C4-2B (cell line): ENCODE data around the gene PATL1.

ENCODE experiments used
- ZFX ChIP-seq: fragments of 450-650 bp; IDR thresholded peaks from 2 replicates; pipeline ENCODE4 v1.6.1; 2017
- TF ChIP-seq, protein P1 (sequence below): fragments of 450-650 bp; conservative IDR thresholded peaks from 2 replicates; pipeline ENCODE4 v1.5.1; 2017; ENCODE audit warnings: mild to moderate bottlenecking

DNA sequence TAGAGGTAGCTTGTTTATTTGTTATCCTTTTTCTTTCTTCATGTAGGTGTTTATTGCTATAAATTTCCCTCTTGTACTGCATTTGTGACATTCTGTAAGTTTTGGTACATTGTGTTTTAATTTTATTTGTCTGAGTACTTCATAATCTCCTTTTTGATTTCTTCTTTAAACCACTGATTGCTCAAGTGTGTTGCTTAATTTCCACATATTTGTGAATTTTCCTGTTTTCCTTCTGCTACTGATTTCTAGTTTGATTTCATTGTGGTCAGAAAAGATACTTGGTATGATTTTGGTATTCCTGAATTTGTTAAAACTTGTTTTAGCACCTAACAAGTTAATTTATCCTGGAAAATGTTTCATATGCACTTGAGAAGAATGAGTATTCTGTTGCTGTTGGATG lies 29.7 kb upstream of the PATL1 start:
- TF ChIP-seq, protein P1, sequence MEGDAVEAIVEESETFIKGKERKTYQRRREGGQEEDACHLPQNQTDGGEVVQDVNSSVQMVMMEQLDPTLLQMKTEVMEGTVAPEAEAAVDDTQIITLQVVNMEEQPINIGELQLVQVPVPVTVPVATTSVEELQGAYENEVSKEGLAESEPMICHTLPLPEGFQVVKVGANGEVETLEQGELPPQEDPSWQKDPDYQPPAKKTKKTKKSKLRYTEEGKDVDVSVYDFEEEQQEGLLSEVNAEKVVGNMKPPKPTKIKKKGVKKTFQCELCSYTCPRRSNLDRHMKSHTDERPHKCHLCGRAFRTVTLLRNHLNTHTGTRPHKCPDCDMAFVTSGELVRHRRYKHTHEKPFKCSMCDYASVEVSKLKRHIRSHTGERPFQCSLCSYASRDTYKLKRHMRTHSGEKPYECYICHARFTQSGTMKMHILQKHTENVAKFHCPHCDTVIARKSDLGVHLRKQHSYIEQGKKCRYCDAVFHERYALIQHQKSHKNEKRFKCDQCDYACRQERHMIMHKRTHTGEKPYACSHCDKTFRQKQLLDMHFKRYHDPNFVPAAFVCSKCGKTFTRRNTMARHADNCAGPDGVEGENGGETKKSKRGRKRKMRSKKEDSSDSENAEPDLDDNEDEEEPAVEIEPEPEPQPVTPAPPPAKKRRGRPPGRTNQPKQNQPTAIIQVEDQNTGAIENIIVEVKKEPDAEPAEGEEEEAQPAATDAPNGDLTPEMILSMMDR = no peak
- TF ChIP-seq ZFX = no peak
